GM12878 (cell line): Measurements from ENCODE around the gene LCE2A. TPM values are rescaled to one million over a fixed set of nuclear protein-coding genes. Genes with fewer than 3 reads are reported as not detected.

Source experiments
- ATAC-seq: fragments of 200-7000 bp; cut with Tn5 transposase; 3 replicates; pipeline ENCODE4 v1.9.1; 2020; ENCODE audit warnings: mild to moderate bottlenecking, moderate library complexity
- BruUV-seq: library from RNA; stranded (reverse); fragments of 400-500 nt; replicated peaks from 2 replicates; lab custom pipeline; 2021; lab: Mats Ljungman, UMichigan
- CTCF ChIA-PET: fragments of 300-600 bp; sonication (Branson Sonifier 250); formaldehyde crosslinking; extraction: SDS; loops from one replicate; lab custom pipeline; 2021; ENCODE audit warnings: inconsistent platforms; lab: Yijun Ruan, JAX
- POLR2A ChIA-PET: fragments of 350-600 bp; formaldehyde crosslinking; extraction: SDS; loops from one replicate; lab custom pipeline; 2021; ENCODE audit warnings: inconsistent platforms; lab: Charles Lee
- RAD21 ChIA-PET: fragments of 300-600 bp; sonication (Branson Sonifier 250); formaldehyde crosslinking; loops from one replicate; lab custom pipeline; 2023; ENCODE audit warnings: antibody characterized with exemption; ENCODE audit not compliant: unreplicated experiment; lab: Charles Lee
- SMC1A ChIA-PET: fragments of 300-600 bp; sonication (Branson Sonifier 250); formaldehyde crosslinking; loops from one replicate; lab custom pipeline; 2023; ENCODE audit not compliant: unreplicated experiment, uncharacterized antibody; lab: Charles Lee
- DNase-seq: peaks from one replicate; pipeline ENCODE4 v3.0.0-alpha.2; 2011; ENCODE audit warnings: low read depth, low spot score
- FAIRE-seq: peaks from 3 replicates; lab custom pipeline; 2011; peaks lifted over from hg19 to GRCh38; lab: Jason Lieb, UNC
- H2AFZ ChIP-seq: 2 replicates; pipeline ENCODE4 v1.6.0; 2011; ENCODE audit warnings: low read depth, low read length, control low read depth; ENCODE audit not compliant: control insufficient read depth
- H3K27ac ChIP-seq: 2 replicates; pipeline ENCODE4 v1.5.1; 2011; ENCODE audit warnings: control low read depth; ENCODE audit not compliant: control insufficient read depth, insufficient read depth
- H3K27me3 ChIP-seq, 2 experiments: replicated peaks in 1 of 2; 2 replicates each; pipeline versions ENCODE4 v1.6.0 to v1.6.1; 2011; ENCODE audit warnings: low read length in 1 of 2; ENCODE audit not compliant: control insufficient read depth in 2 of 2, insufficient read depth in 2 of 2
- H3K36me3 ChIP-seq, 2 experiments: 2 replicates each; pipeline ENCODE4 v1.5.1; 2011; ENCODE audit warnings: low read length in 1 of 2; ENCODE audit not compliant: control insufficient read depth in 2 of 2, insufficient read depth in 2 of 2
- H3K4me1 ChIP-seq: 2 replicates; pipeline ENCODE4 v1.6.1; 2011; ENCODE audit warnings: mild to moderate bottlenecking, low read length, moderate library complexity, mixed read lengths; ENCODE audit not compliant: control insufficient read depth, insufficient read depth
- H3K4me2 ChIP-seq: 2 replicates; pipeline ENCODE4 v1.6.0; 2011; ENCODE audit warnings: control low read depth; ENCODE audit not compliant: control insufficient read depth, insufficient read depth
- H3K4me3 ChIP-seq: fragments of 200-600 bp; sonication (generic); 2 replicates; pipeline ENCODE4 v1.5.1; 2016
- H3K79me2 ChIP-seq: 2 replicates; pipeline ENCODE4 v1.6.0; 2011; ENCODE audit warnings: low read length; ENCODE audit not compliant: control insufficient read depth, insufficient read depth
- H3K9ac ChIP-seq: 2 replicates; pipeline ENCODE4 v1.8.0; 2011; ENCODE audit warnings: low read length, control low read depth, mixed read lengths; ENCODE audit not compliant: control insufficient read depth, insufficient read depth
- H3K9me3 ChIP-seq: replicated peaks from 3 replicates; pipeline ENCODE4 v1.5.1; 2011; ENCODE audit warnings: mild to moderate bottlenecking, low read length; ENCODE audit not compliant: control insufficient read depth, insufficient read depth
- H4K20me1 ChIP-seq: 2 replicates; pipeline ENCODE4 v1.6.0; 2011; ENCODE audit not compliant: control insufficient read depth, insufficient read depth
- BHLHE40 ChIP-seq, 2 experiments: fragments of 450-650 bp in 1 of 2; IDR thresholded peaks; 2 replicates each; pipeline ENCODE4 v1.6.1; 2011 to 2017; ENCODE audit warnings: low read depth in 2 of 2, borderline replicate concordance in 1 of 2, improper control_type of control experiment in 1 of 2, low read length in 1 of 2, mild to moderate bottlenecking in 1 of 2
- BRCA1 ChIP-seq: IDR thresholded peaks from 2 replicates; pipeline ENCODE4 v1.6.1; 2011; ENCODE audit warnings: low read depth, low read length, improper control_type of control experiment
- NBN ChIP-seq: fragments of 450-650 bp; IDR thresholded peaks from 2 replicates; pipeline ENCODE4 v1.6.1; 2016
- NFXL1 ChIP-seq: fragments of 450-650 bp; IDR thresholded peaks from 2 replicates; pipeline ENCODE4 v1.6.1; 2017; ENCODE audit warnings: antibody characterized with exemption, mild to moderate bottlenecking, borderline replicate concordance
- SIN3A ChIP-seq: IDR thresholded peaks from 2 replicates; pipeline ENCODE4 v1.6.1; 2012; ENCODE audit warnings: low read depth, low read length, improper control_type of control experiment
- SUZ12 ChIP-seq: fragments of 200-600 bp; sonication (generic); IDR thresholded peaks from one replicate; pipeline ENCODE4 v1.6.1; 2018; ENCODE audit warnings: antibody characterized with exemption, mild to moderate bottlenecking; ENCODE audit not compliant: unreplicated experiment
- ZNF384 ChIP-seq: IDR thresholded peaks from 2 replicates; pipeline ENCODE4 v1.6.1; 2012; ENCODE audit warnings: low read depth, mild to moderate bottlenecking, low read length, improper control_type of control experiment, borderline replicate concordance
- WGBS: methylation state at CpG from one replicate; pipeline ENCODE4 v1.1.6; 2016; ENCODE audit warnings: low lambda C conversion rate; ENCODE audit not compliant: insufficient replicate concordance, insufficient coverage; ENCODE audit errors: missing lambda C conversion rate; 5-methylcytosine and 5-hydroxymethylcytosine counted together
- in situ Hi-C: fragments of 300-500 bp; cut with MboI; formaldehyde crosslinking; loops from 9 replicates; pipeline ENCODE4 v1.14.3; 2018; ENCODE audit warnings: mixed read lengths
- intact Hi-C: fragments of 100-400 bp; cut with micrococcal nuclease; formaldehyde crosslinking; loops from one replicate; pipeline ENCODE4 v1.14.2; 2022; ENCODE audit not compliant: unreplicated experiment
- polyA plus RNA-seq, 11 experiments: library from polyadenylated mRNA; depleted of rRNA in 4 of 11; unstranded in 6 of 11; stranded (reverse) in 5 of 11; fragments of >200 nt; fragmentation: Nextera tagmentation in 4 of 11; fragmentation: Illumina TruSeq in 1 of 11; extraction: Ambion mirVana in 4 of 11; extraction: Trizol in 1 of 11; gene quantifications; 1 replicate in 1 of 11; 2 replicates in 10 of 11; pipeline versions ENCODE4 v1.2.1 to v1.2.3, GENCODE V29; 2011 to 2016; ENCODE audit warnings: inconsistent platforms in 2 of 11, missing spikeins in 2 of 11, low read depth in 1 of 11
- total RNA-seq, 4 experiments: library from RNA; depleted of rRNA in 3 of 4; stranded (reverse); fragments of >200 nt in 3 of 4; fragmentation: Illumina TruSeq in 1 of 4; extraction: Trizol in 1 of 4; gene quantifications; 2 replicates each; pipeline versions ENCODE4 v1.2.1 to v1.2.3, GENCODE V29; 2013 to 2021
- TF ChIP-seq, protein P1 (sequence below): IDR thresholded peaks from 2 replicates; pipeline ENCODE4 v1.6.1; 2011; ENCODE audit warnings: mild to moderate bottlenecking, low read depth, low read length, moderate library complexity; ENCODE audit not compliant: insufficient replicate concordance
- TF ChIP-seq, protein P2 (sequence below): IDR thresholded peaks from 2 replicates; pipeline ENCODE4 v1.6.1; 2012; ENCODE audit warnings: mild to moderate bottlenecking, low read depth, low read length
- TF ChIP-seq, protein P3 (sequence below): fragments of 450-650 bp; IDR thresholded peaks from 2 replicates; pipeline ENCODE4 v1.6.1; 2016; ENCODE audit warnings: mild to moderate bottlenecking

Gene LCE2A
- total and polyA plus RNA-seq, 10 of the 15 experiments (the other 5 are each of a cell fraction or from before 2014, with no cell fraction given) = not detected

DNA sequence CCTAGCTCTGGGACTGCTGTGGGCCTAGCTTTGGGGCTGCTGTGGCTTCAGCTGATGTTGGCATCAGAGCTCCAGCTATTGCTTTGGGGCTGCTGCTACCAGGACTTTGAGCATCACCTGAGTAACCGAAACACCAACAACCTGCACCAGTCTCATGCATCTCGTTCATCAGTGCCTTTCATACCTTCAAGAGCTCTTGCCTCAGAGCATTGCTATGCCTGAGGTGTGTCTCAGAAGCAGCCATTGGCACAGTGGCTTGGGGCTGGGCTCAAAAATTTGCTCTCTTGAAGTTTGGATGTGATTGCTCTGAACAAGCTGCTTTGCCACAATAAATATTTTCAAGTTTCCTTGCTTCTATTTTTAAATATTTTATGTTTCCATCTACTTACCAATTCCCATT lies 41.7 kb upstream of the LCE2A start:
- Histone ChIP-seq H3K27ac (no peak overlapping the region), H3K4me1 (no peaks in the 10 kb centered on the region), H3K79me2 (no peaks in the 10 kb centered on the region), H2AFZ (no peak overlapping the region), H4K20me1 (no peaks in the 10 kb centered on the region), H3K4me3 (no peak overlapping the region), H3K9me3 (no peaks in the 10 kb centered on the region), H3K4me2 (no peak overlapping the region), H3K9ac (no peak overlapping the region), H3K36me3 (no peaks in the 10 kb centered on the region), H3K27me3 (peaks cover 0 to 9% of the 10 kb centered on the region in 2 experiments; a peak in 2 of 4 replicates)
- ChIA-PET POLR2A (no interaction called here), RAD21 (interaction anchor here (0.5 to 0.6 kb wide), 2 partner anchors 270 to 1243 kb away, joined by 3 to 4 read pairs; no protein-coding TSS in a partner anchor), SMC1A (interaction anchor here (0.8 to 1.6 kb wide), 3 partner anchors 10 to 565 kb away, joined by 3 read pairs; no protein-coding TSS in a partner anchor), CTCF (interaction anchor here (0.7 to 5.4 kb wide), 7 partner anchors 11 to 566 kb away, joined by 3 to 25 read pairs (median 3); partner anchors contain the start of gene SMCP)
- ATAC-seq (no peak), FAIRE-seq (no peak), DNase-seq (no peak)
- 5% methylated on average over 2 of the region's 2 CpGs for WGBS
- in situ Hi-C loops (loop anchor here (5.0 to 10.0 kb wide), 2 partner anchors 271 to 568 kb away; no protein-coding TSS in a partner anchor), intact Hi-C loops (loop anchor here (10.0 kb wide), 1 partner anchor 538 kb away; no protein-coding TSS in a partner anchor)
- no peak for TF ChIP-seq BRCA1
- no TSS peak for BruUV-seq

DNA sequence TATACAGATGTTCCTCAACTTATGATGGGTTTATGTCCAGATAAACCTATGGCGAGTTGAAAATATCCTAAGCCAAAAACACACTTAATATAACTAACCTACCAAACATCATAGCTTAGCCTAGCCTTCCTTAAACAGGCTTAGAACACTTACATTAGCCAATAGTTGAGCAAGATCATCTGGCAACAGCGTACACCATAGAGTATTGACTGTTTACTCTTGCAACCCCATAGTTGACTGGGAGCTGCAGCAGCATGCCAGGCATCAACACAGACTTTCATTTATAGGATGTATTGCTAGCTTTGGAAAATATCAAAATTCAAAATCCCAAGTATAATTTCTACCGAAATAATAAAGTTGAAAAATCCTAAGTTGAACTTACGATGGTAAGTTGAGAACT lies 40.5 kb upstream of the LCE2A start:
- 17% methylated on average over 4 of the region's 4 CpGs for WGBS
- ATAC-seq = no peak
- H4K20me1 ChIP-seq = no peaks in the 10 kb centered on the region
- H3K27me3 ChIP-seq = peaks cover 0 to 9% of the 10 kb centered on the region in 2 experiments; a peak in 2 of 4 replicates
- H3K4me1 ChIP-seq = no peaks in the 10 kb centered on the region
- ChIA-PET CTCF (interaction anchor here (1.6 to 5.4 kb wide), 2 partner anchors 10 to 269 kb away, joined by 3 to 25 read pairs; no protein-coding TSS in a partner anchor), SMC1A (interaction anchor here (1.2 to 1.6 kb wide), 2 partner anchors 12 to 564 kb away, joined by 3 read pairs; no protein-coding TSS in a partner anchor), RAD21 (no interaction called here), POLR2A (no interaction called here)
- no peak overlapping the region for H2AFZ ChIP-seq
- intact Hi-C loops (loop anchor here (10.0 kb wide), 1 partner anchor 537 kb away; no protein-coding TSS in a partner anchor), in situ Hi-C loops (loop anchor here (5.0 to 10.0 kb wide), 2 partner anchors 270 to 567 kb away; no protein-coding TSS in a partner anchor)
- BruUV-seq = no TSS peak
- H3K36me3 ChIP-seq = no peaks in the 10 kb centered on the region
- H3K4me2 ChIP-seq = no peak overlapping the region
- H3K9ac ChIP-seq = no peak overlapping the region
- no peaks in the 10 kb centered on the region for H3K79me2 ChIP-seq
- no peak overlapping the region for H3K27ac ChIP-seq
- FAIRE-seq = no peak
- H3K9me3 ChIP-seq = no peaks in the 10 kb centered on the region
- no peak for DNase-seq
- no peak overlapping the region for H3K4me3 ChIP-seq
- TF ChIP-seq NBN = no peak
- no peak for TF ChIP-seq NFXL1
- TF ChIP-seq, protein P1, sequence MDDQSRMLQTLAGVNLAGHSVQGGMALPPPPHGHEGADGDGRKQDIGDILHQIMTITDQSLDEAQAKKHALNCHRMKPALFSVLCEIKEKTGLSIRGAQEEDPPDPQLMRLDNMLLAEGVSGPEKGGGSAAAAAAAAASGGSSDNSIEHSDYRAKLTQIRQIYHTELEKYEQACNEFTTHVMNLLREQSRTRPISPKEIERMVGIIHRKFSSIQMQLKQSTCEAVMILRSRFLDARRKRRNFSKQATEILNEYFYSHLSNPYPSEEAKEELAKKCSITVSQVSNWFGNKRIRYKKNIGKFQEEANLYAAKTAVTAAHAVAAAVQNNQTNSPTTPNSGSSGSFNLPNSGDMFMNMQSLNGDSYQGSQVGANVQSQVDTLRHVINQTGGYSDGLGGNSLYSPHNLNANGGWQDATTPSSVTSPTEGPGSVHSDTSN = no peak
- no peak for TF ChIP-seq SUZ12
- TF ChIP-seq ZNF384 = no peak
- TF ChIP-seq, protein P2, sequence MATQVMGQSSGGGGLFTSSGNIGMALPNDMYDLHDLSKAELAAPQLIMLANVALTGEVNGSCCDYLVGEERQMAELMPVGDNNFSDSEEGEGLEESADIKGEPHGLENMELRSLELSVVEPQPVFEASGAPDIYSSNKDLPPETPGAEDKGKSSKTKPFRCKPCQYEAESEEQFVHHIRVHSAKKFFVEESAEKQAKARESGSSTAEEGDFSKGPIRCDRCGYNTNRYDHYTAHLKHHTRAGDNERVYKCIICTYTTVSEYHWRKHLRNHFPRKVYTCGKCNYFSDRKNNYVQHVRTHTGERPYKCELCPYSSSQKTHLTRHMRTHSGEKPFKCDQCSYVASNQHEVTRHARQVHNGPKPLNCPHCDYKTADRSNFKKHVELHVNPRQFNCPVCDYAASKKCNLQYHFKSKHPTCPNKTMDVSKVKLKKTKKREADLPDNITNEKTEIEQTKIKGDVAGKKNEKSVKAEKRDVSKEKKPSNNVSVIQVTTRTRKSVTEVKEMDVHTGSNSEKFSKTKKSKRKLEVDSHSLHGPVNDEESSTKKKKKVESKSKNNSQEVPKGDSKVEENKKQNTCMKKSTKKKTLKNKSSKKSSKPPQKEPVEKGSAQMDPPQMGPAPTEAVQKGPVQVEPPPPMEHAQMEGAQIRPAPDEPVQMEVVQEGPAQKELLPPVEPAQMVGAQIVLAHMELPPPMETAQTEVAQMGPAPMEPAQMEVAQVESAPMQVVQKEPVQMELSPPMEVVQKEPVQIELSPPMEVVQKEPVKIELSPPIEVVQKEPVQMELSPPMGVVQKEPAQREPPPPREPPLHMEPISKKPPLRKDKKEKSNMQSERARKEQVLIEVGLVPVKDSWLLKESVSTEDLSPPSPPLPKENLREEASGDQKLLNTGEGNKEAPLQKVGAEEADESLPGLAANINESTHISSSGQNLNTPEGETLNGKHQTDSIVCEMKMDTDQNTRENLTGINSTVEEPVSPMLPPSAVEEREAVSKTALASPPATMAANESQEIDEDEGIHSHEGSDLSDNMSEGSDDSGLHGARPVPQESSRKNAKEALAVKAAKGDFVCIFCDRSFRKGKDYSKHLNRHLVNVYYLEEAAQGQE = no peak
- no peak for TF ChIP-seq BHLHE40 (IDR thresholded peaks at IDR 0.05; ENCODE audit: borderline replicate concordance in 1 of 2, low read depth in 2 of 2, low read length in 1 of 2)
- TF ChIP-seq, protein P3, sequence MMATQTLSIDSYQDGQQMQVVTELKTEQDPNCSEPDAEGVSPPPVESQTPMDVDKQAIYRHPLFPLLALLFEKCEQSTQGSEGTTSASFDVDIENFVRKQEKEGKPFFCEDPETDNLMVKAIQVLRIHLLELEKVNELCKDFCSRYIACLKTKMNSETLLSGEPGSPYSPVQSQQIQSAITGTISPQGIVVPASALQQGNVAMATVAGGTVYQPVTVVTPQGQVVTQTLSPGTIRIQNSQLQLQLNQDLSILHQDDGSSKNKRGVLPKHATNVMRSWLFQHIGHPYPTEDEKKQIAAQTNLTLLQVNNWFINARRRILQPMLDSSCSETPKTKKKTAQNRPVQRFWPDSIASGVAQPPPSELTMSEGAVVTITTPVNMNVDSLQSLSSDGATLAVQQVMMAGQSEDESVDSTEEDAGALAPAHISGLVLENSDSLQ = no peak
- no peak for TF ChIP-seq SIN3A
